K562 (cell line): ENCODE data around the gene TBC1D17. TPM values are rescaled to one million over a fixed set of nuclear protein-coding genes. Genes with fewer than 3 reads are reported as not detected.
A peak's percentile ranks its signal among the peaks of the same experiment; 100 is the strongest.

Source experiments
- CGGBP1 ChIP-seq: fragments of 250-450 bp; sonication (Bioruptor Pico); IDR thresholded peaks from 2 replicates; pipeline ENCODE4 v1.9.0; 2021; ENCODE audit warnings: mild to moderate bottlenecking
- FOSL1 ChIP-seq: fragments of 200-800 bp; sonication (Bioruptor generic); conservative IDR thresholded peaks from 2 replicates; pipeline ENCODE4 v1.6.1; 2016; ENCODE audit warnings: missing genetic modification characterization, missing compliant biosample characterization
- HDAC3 ChIP-seq: fragments of 450-650 bp; IDR thresholded peaks from 2 replicates; pipeline ENCODE4 v1.6.1; 2018; ENCODE audit warnings: borderline replicate concordance, mild to moderate bottlenecking, moderate library complexity; ENCODE audit not compliant: partially characterized antibody
- ILK ChIP-seq: fragments of 450-650 bp; IDR thresholded peaks from 2 replicates; pipeline ENCODE4 v1.6.1; 2016; ENCODE audit warnings: missing genetic modification characterization, low read depth, mild to moderate bottlenecking, missing compliant biosample characterization, moderate library complexity, borderline replicate concordance
- IRF9 ChIP-seq: fragments of 450-650 bp; IDR thresholded peaks from 2 replicates; pipeline ENCODE4 v1.6.1; 2016; ENCODE audit warnings: missing biosample characterization, missing genetic modification characterization
- KDM5B ChIP-seq: fragments of 200-600 bp; sonication (generic); IDR thresholded peaks from 2 replicates; pipeline ENCODE4 v1.6.1; 2012; ENCODE audit warnings: low read depth, mild to moderate bottlenecking, moderate library complexity, low read length, control low read depth, inconsistent platforms; ENCODE audit not compliant: insufficient replicate concordance
- MAFG ChIP-seq: fragments of 450-650 bp; conservative IDR thresholded peaks from 2 replicates; pipeline ENCODE4 v1.6.1; 2016; ENCODE audit warnings: missing genetic modification characterization, missing compliant biosample characterization
- MECOM ChIP-seq: fragments of 250-450 bp; sonication (Bioruptor Pico); IDR thresholded peaks from 2 replicates; pipeline ENCODE4 v1.8.0; 2022; ENCODE audit warnings: inconsistent platforms
- NR2C1 ChIP-seq, 2 experiments: fragments of 450-650 bp; IDR thresholded peaks; 2 replicates each; pipeline ENCODE4 v1.6.1; 2017; ENCODE audit warnings: mild to moderate bottlenecking in 2 of 2, antibody characterized with exemption in 1 of 2, inconsistent platforms in 1 of 2, missing compliant biosample characterization in 1 of 2, missing genetic modification characterization in 1 of 2
- NR2F6 ChIP-seq: fragments of 450-650 bp; formaldehyde crosslinking; IDR thresholded peaks from 2 replicates; pipeline ENCODE4 v1.4.0; 2020; ENCODE audit warnings: mild to moderate bottlenecking
- POLR2B ChIP-seq: fragments of 450-650 bp; IDR thresholded peaks from 2 replicates; pipeline ENCODE4 v1.6.1; 2018; ENCODE audit warnings: low read depth; ENCODE audit not compliant: partially characterized antibody
- PRPF4 ChIP-seq: fragments of 200-400 bp; formaldehyde crosslinking; IDR thresholded peaks from one replicate; pipeline ENCODE4 v1.6.1; 2017; ENCODE audit warnings: low read length, low read depth, mild to moderate bottlenecking; ENCODE audit not compliant: insufficient read depth, poor library complexity, severe bottlenecking
- PTBP1 ChIP-seq: fragments of 200-400 bp; formaldehyde crosslinking; IDR thresholded peaks from 2 replicates; pipeline ENCODE4 v1.6.1; 2017; ENCODE audit warnings: low read depth, low read length
- RBM25 ChIP-seq: fragments of 200-400 bp; formaldehyde crosslinking; IDR thresholded peaks from 2 replicates; pipeline ENCODE4 v1.6.1; 2018; ENCODE audit warnings: low read length, low read depth, moderate library complexity; ENCODE audit not compliant: severe bottlenecking
- RUNX1 ChIP-seq: sonication (generic); IDR thresholded peaks from 2 replicates; pipeline ENCODE4 v1.6.1; 2016; ENCODE audit warnings: antibody characterized with exemption, low read depth
- SIX5 ChIP-seq, 2 experiments: IDR thresholded peaks; 2 replicates each; pipeline ENCODE4 v1.6.1; 2011; ENCODE audit warnings: low read length in 2 of 2, borderline replicate concordance in 1 of 2, low read depth in 1 of 2, mild to moderate bottlenecking in 1 of 2, moderate library complexity in 1 of 2; ENCODE audit not compliant: insufficient read depth in 1 of 2
- SMARCE1 ChIP-seq: fragments of 450-650 bp; IDR thresholded peaks from 2 replicates; pipeline ENCODE4 v1.7.1; 2016; ENCODE audit warnings: mild to moderate bottlenecking
- SUPT5H ChIP-seq: fragments of 450-650 bp; IDR thresholded peaks from 2 replicates; pipeline ENCODE4 v1.6.1; 2016
- ZNF584 ChIP-seq: fragments of 200-800 bp; sonication (Bioruptor generic); IDR thresholded peaks from 2 replicates; pipeline ENCODE4 v1.6.1; 2016; ENCODE audit warnings: low read depth, mild to moderate bottlenecking, missing genetic modification characterization, missing compliant biosample characterization
- ZNF696 ChIP-seq: fragments of 250-450 bp; sonication (Bioruptor Pico); conservative IDR thresholded peaks from 2 replicates; pipeline ENCODE4 v1.4.0; 2020; ENCODE audit warnings: mild to moderate bottlenecking, moderate library complexity
- ZNF778 ChIP-seq: fragments of 450-650 bp; formaldehyde crosslinking; IDR thresholded peaks from 2 replicates; pipeline ENCODE4 v1.4.0; 2020; ENCODE audit warnings: mild to moderate bottlenecking, moderate library complexity
- polyA plus RNA-seq, 8 experiments: library from polyadenylated mRNA; depleted of rRNA in 4 of 8; stranded (reverse) in 5 of 8; unstranded in 3 of 8; fragments of >200 nt; fragmentation: Nextera tagmentation in 2 of 8; fragmentation: Illumina TruSeq in 1 of 8; extraction: Ambion mirVana in 2 of 8; extraction: Trizol in 1 of 8; gene quantifications; 2 replicates each; pipeline versions ENCODE4 v1.2.1 to v1.2.3, GENCODE V29; 2011 to 2014; ENCODE audit warnings: inconsistent platforms in 1 of 8, missing spikeins in 1 of 8
- total RNA-seq, 7 experiments: library from RNA; depleted of rRNA in 6 of 7; stranded (reverse); fragments of >200 nt in 6 of 7; fragmentation: Illumina TruSeq in 2 of 7; extraction: Trizol in 2 of 7; gene quantifications; 2 replicates each; pipeline versions ENCODE4 v1.2.1 to v1.2.3, GENCODE V29; 2011 to 2021; ENCODE audit warnings: low replicate concordance in 1 of 7
- TF ChIP-seq, protein P1 (sequence below): sonication (generic); formaldehyde crosslinking; IDR thresholded peaks from 2 replicates; pipeline ENCODE4 v1.8.1; 2023; ENCODE audit warnings: mild to moderate bottlenecking, missing genetic modification reagents
- TF ChIP-seq, protein P2 (sequence below): fragments of 450-650 bp; IDR thresholded peaks from 2 replicates; pipeline ENCODE4 v1.6.1; 2016

The TBC1D17 gene
- total and polyA plus RNA-seq, 9 of the 15 experiments (the other 6 are each of a cell fraction or from before 2014, with no cell fraction given): 0.42 to 16.0 (median 3.8) TPM

GRCh38 chr19:49877020-49877878, at the start of gene TBC1D17, which contains the start of gene AKT1S1 (continued):
- 0 out of 2 replicates have a peak, but pooled peaks have one; percentile 63 for TF ChIP-seq CGGBP1 (CRISPR knock-in tag)
- TF ChIP-seq POLR2B: peak; percentile 76
- peak; percentile 89 for TF ChIP-seq FOSL1 (tag)
- peak; percentile 18 to 45 for TF ChIP-seq SIX5 (IDR thresholded peaks at IDR 0.05; ENCODE audit: borderline replicate concordance in 1 of 2, insufficient read depth in 1 of 2, low read depth in 1 of 2, low read length in 2 of 2)
- 0 out of 2 replicates have a peak, but pooled peaks have one; percentile 18 for TF ChIP-seq PTBP1
- TF ChIP-seq PRPF4: no peak
- no peak for TF ChIP-seq IRF9 (tag)
- TF ChIP-seq MAFG (tag): peak; percentile 47; the same call in 1 of the 2 replicates
- TF ChIP-seq ZNF778 (CRISPR knock-in tag): no peak
- TF ChIP-seq, protein P1, sequence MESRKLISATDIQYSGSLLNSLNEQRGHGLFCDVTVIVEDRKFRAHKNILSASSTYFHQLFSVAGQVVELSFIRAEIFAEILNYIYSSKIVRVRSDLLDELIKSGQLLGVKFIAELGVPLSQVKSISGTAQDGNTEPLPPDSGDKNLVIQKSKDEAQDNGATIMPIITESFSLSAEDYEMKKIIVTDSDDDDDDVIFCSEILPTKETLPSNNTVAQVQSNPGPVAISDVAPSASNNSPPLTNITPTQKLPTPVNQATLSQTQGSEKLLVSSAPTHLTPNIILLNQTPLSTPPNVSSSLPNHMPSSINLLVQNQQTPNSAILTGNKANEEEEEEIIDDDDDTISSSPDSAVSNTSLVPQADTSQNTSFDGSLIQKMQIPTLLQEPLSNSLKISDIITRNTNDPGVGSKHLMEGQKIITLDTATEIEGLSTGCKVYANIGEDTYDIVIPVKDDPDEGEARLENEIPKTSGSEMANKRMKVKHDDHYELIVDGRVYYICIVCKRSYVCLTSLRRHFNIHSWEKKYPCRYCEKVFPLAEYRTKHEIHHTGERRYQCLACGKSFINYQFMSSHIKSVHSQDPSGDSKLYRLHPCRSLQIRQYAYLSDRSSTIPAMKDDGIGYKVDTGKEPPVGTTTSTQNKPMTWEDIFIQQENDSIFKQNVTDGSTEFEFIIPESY (CRISPR knock-in tag): 0 out of 2 replicates have a peak, but pooled peaks have one; percentile 8
- TF ChIP-seq RBM25: no peak
- no peak for TF ChIP-seq NR2F6 (CRISPR knock-in tag)
- TF ChIP-seq RUNX1: 0 out of 2 replicates have a peak, but pooled peaks have one; percentile 44
- TF ChIP-seq, protein P2, sequence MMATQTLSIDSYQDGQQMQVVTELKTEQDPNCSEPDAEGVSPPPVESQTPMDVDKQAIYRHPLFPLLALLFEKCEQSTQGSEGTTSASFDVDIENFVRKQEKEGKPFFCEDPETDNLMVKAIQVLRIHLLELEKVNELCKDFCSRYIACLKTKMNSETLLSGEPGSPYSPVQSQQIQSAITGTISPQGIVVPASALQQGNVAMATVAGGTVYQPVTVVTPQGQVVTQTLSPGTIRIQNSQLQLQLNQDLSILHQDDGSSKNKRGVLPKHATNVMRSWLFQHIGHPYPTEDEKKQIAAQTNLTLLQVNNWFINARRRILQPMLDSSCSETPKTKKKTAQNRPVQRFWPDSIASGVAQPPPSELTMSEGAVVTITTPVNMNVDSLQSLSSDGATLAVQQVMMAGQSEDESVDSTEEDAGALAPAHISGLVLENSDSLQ: no peak
- peak; percentile 93 for TF ChIP-seq ZNF584 (CRISPR knock-in tag)
- no peak for TF ChIP-seq HDAC3
- TF ChIP-seq SMARCE1: 0 out of 2 replicates have a peak, but pooled peaks have one; percentile 20
- no peak for TF ChIP-seq ILK (tag)
- peak; percentile 85 for TF ChIP-seq NR2C1 (IDR thresholded peaks at IDR 0.05)
- peak; percentile 78; the same call in 1 of the 2 replicates for TF ChIP-seq NR2C1 (tag; IDR thresholded peaks at IDR 0.05)
- TF ChIP-seq MECOM (CRISPR knock-in tag): no peak
- no peak for TF ChIP-seq ZNF696 (CRISPR knock-in tag)
- peak; percentile 84 for TF ChIP-seq SUPT5H
- TF ChIP-seq KDM5B: peak; percentile 55
